H9 (cell line): ENCODE data around the gene LARGE1. TPM values are rescaled to one million over a fixed set of nuclear protein-coding genes. Genes with fewer than 3 reads are reported as not detected.

Experiments
- DNase-seq: peaks from one replicate; pipeline ENCODE4 v3.0.0-alpha.2; 2017
- H2AFZ ChIP-seq: one replicate; pipeline ENCODE4 v1.6.1; 2013; ENCODE audit warnings: mild to moderate bottlenecking, low read length, control low read depth, moderate library complexity
- H2AK5ac ChIP-seq: 2 replicates; pipeline ENCODE4 v1.6.1; 2013; ENCODE audit warnings: low read length, control low read depth, mixed read lengths; ENCODE audit not compliant: insufficient read length
- H2BK120ac ChIP-seq: one replicate; pipeline ENCODE4 v1.6.1; 2013; ENCODE audit warnings: low read depth, mild to moderate bottlenecking, low read length, control low read depth, inconsistent platforms; ENCODE audit not compliant: poor library complexity, severe bottlenecking
- H2BK12ac ChIP-seq: 2 replicates; pipeline ENCODE4 v1.6.1; 2013; ENCODE audit warnings: low read length, control low read depth, mixed read lengths, low read depth; ENCODE audit not compliant: insufficient read length
- H2BK15ac ChIP-seq: 2 replicates; pipeline ENCODE4 v1.6.1; 2013; ENCODE audit warnings: low read depth, low read length, control low read depth
- H2BK20ac ChIP-seq: one replicate; pipeline ENCODE4 v1.6.1; 2013; ENCODE audit warnings: low read depth, mild to moderate bottlenecking, low read length, control low read depth, inconsistent platforms; ENCODE audit not compliant: poor library complexity, severe bottlenecking
- H2BK5ac ChIP-seq: 2 replicates; pipeline ENCODE4 v1.6.1; 2013; ENCODE audit warnings: low read length, control low read depth, mixed read lengths; ENCODE audit not compliant: insufficient read length
- H3K14ac ChIP-seq: 2 replicates; pipeline ENCODE4 v1.6.1; 2013; ENCODE audit warnings: low read length, control low read depth; ENCODE audit not compliant: insufficient read depth
- H3K18ac ChIP-seq: 2 replicates; pipeline ENCODE4 v1.6.1; 2013; ENCODE audit warnings: low read depth, mild to moderate bottlenecking, mixed read lengths, low read length, control low read depth; ENCODE audit not compliant: insufficient read length
- H3K23ac ChIP-seq: 2 replicates; pipeline ENCODE4 v1.6.1; 2013; ENCODE audit warnings: low read length, control low read depth, mixed read lengths, low read depth; ENCODE audit not compliant: insufficient read length
- H3K23me2 ChIP-seq: 2 replicates; pipeline ENCODE4 v1.6.1; 2013; ENCODE audit warnings: low read depth, mild to moderate bottlenecking, mixed read lengths, low read length, control low read depth; ENCODE audit not compliant: insufficient read length, poor library complexity, severe bottlenecking
- H3K27ac ChIP-seq: 2 replicates; pipeline ENCODE4 v1.5.1; 2013; ENCODE audit warnings: low read length, control low read depth, mixed read lengths, low read depth; ENCODE audit not compliant: insufficient read length
- H3K27me3 ChIP-seq: 2 replicates; pipeline ENCODE4 v1.6.1; 2013; ENCODE audit warnings: low read length, control low read depth, inconsistent platforms; ENCODE audit not compliant: insufficient read depth
- H3K4ac ChIP-seq: 2 replicates; pipeline ENCODE4 v1.6.1; 2013; ENCODE audit warnings: low read depth, mild to moderate bottlenecking, control low read depth, inconsistent platforms, low read length, moderate library complexity
- H3K4me1 ChIP-seq: 2 replicates; pipeline ENCODE4 v1.6.1; 2013; ENCODE audit warnings: low read length, control low read depth, inconsistent platforms; ENCODE audit not compliant: insufficient read depth
- H3K4me2 ChIP-seq: 2 replicates; pipeline ENCODE4 v1.6.1; 2013; ENCODE audit warnings: low read length, control low read depth, mixed read lengths; ENCODE audit not compliant: insufficient read length, insufficient read depth
- H3K56ac ChIP-seq: 2 replicates; pipeline ENCODE4 v1.6.1; 2013; ENCODE audit warnings: low read depth, mild to moderate bottlenecking, mixed read lengths, low read length, control low read depth; ENCODE audit not compliant: insufficient read length
- H3K79me1 ChIP-seq: 2 replicates; pipeline ENCODE4 v1.6.1; 2013; ENCODE audit warnings: low read depth, mild to moderate bottlenecking, moderate library complexity, low read length, control low read depth, inconsistent platforms; ENCODE audit not compliant: insufficient read depth, poor library complexity, severe bottlenecking
- H3K79me2 ChIP-seq: 2 replicates; pipeline ENCODE4 v1.6.1; 2013; ENCODE audit warnings: low read length, control low read depth, inconsistent platforms; ENCODE audit not compliant: insufficient read depth
- H3K9ac ChIP-seq: 2 replicates; pipeline ENCODE4 v1.6.1; 2013; ENCODE audit warnings: low read length, control low read depth, mixed read lengths; ENCODE audit not compliant: insufficient read length; ENCODE audit errors: extremely low read depth
- H3K9me3 ChIP-seq: one replicate; pipeline ENCODE4 v1.6.1; 2013; ENCODE audit warnings: low read depth, low read length, inconsistent platforms; ENCODE audit not compliant: control insufficient read depth
- H3T11ph ChIP-seq: one replicate; pipeline ENCODE4 v1.6.1; 2013; ENCODE audit warnings: mild to moderate bottlenecking, low read length, control low read depth, inconsistent platforms
- H4K20me1 ChIP-seq: one replicate; pipeline ENCODE4 v1.6.1; 2013; ENCODE audit not compliant: control insufficient read depth, insufficient read length, insufficient read depth
- H4K5ac ChIP-seq: 2 replicates; pipeline ENCODE4 v1.6.1; 2013; ENCODE audit warnings: low read depth, mild to moderate bottlenecking, mixed read lengths, low read length, control low read depth; ENCODE audit not compliant: insufficient read length
- H4K8ac ChIP-seq: replicated peaks from 2 replicates; pipeline ENCODE4 v1.6.1; 2013; ENCODE audit warnings: low read length, control low read depth, mixed read lengths, low read depth; ENCODE audit not compliant: insufficient read length
- H4K91ac ChIP-seq: 2 replicates; pipeline ENCODE4 v1.6.1; 2013; ENCODE audit warnings: low read depth, mild to moderate bottlenecking, moderate library complexity, mixed read lengths, low read length, control low read depth; ENCODE audit not compliant: insufficient read length
- H3K27ac Mint-ChIP-seq, 3 experiments: 2 replicates in 2 of 3; 3 replicates in 1 of 3; pipeline ENCODE4 v1.8.0; 2020 to 2021; ENCODE audit warnings: mixed read lengths in 3 of 3, mild to moderate bottlenecking in 1 of 3, moderate library complexity in 1 of 3
- H3K27me3 Mint-ChIP-seq: 2 replicates; pipeline ENCODE4 v1.8.0; 2021; ENCODE audit warnings: low read depth, mild to moderate bottlenecking, moderate library complexity, mixed read lengths
- H3K36me3 Mint-ChIP-seq, 3 experiments: 2 replicates in 2 of 3; 3 replicates in 1 of 3; pipeline ENCODE4 v1.8.0; 2020 to 2021; ENCODE audit warnings: low read depth in 3 of 3, mixed read lengths in 3 of 3; ENCODE audit not compliant: insufficient read depth in 1 of 3
- H3K4me1 Mint-ChIP-seq, 2 experiments: 2 replicates each; pipeline ENCODE4 v1.8.0; 2020; ENCODE audit warnings: mixed read lengths in 2 of 2
- H3K4me3 Mint-ChIP-seq, 2 experiments: 2 replicates in 1 of 2; 3 replicates in 1 of 2; pipeline ENCODE4 v1.8.0; 2020 to 2021; ENCODE audit warnings: mild to moderate bottlenecking in 2 of 2, mixed read lengths in 2 of 2, moderate library complexity in 1 of 2
- H3K9me3 Mint-ChIP-seq, 2 experiments: 2 replicates in 1 of 2; 3 replicates in 1 of 2; pipeline ENCODE4 v1.8.0; 2020; ENCODE audit warnings: mild to moderate bottlenecking in 2 of 2, mixed read lengths in 2 of 2, moderate library complexity in 1 of 2
- WGBS: extraction: QIAGEN DNeasy Blood & Tissue Kit; methylation state at CpG from one replicate; pipeline ENCODE4 v1.1.7; 2013; ENCODE audit warnings: missing lambda C conversion rate, low lambda C conversion rate, mixed read lengths; ENCODE audit not compliant: insufficient read length; ENCODE audit errors: extremely low coverage; 5-methylcytosine and 5-hydroxymethylcytosine counted together
- total RNA-seq: library from RNA; stranded (reverse); gene quantifications from 2 replicates; pipeline ENCODE4 v1.2.1, GENCODE V29; 2021
- TF ChIP-seq, protein P1 (sequence below): fragments of 200-600 bp; sonication (generic); conservative IDR thresholded peaks from 3 replicates; pipeline ENCODE4 v1.8.0; 2021; ENCODE audit warnings: antibody characterized with exemption, mild to moderate bottlenecking

LARGE1 gene
- total RNA-seq, 1 experiment from 2014 or later: 43.5 TPM

DNA sequence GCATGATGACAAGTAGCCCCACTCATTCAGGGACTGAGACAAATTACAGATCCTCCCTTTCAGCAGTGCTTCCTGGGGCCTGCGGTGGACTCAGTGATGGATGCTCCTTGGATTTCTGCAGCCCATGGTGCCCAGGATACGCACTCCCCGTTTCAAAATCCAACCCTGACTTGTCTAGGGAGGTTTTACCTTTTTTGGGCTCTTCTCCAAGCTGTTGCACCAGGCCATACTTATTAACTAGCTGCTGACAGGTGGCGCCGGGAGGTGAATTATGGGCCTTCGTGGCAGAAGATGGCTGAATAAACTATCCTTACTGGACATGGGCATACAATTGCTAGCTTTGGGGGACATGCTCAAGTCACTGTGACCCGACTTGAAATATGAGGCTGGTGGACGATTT is 537.8 kb downstream of the LARGE1 start:
- no peak overlapping the region for H2AFZ ChIP-seq
- Mint-ChIP-seq H3K36me3 (peaks cover 31 to 46% (median 37%) of the 10 kb centered on the region in 3 experiments), H3K27me3 (no peaks in the 10 kb centered on the region), H3K4me3 (no peak overlapping the region; a peak in 1 of 5 replicates), H3K27ac (no peak overlapping the region), H3K4me1 (no peaks in the 10 kb centered on the region), H3K9me3 (peaks cover 17 to 22% of the 10 kb centered on the region in 2 experiments)
- H3K9ac ChIP-seq: no peak overlapping the region
- no peaks in the 10 kb centered on the region for H3K27me3 ChIP-seq
- no peaks in the 10 kb centered on the region for H4K20me1 ChIP-seq
- no peak overlapping the region for H3K27ac ChIP-seq
- no peak overlapping the region for H3K4me2 ChIP-seq
- TF ChIP-seq, protein P1, sequence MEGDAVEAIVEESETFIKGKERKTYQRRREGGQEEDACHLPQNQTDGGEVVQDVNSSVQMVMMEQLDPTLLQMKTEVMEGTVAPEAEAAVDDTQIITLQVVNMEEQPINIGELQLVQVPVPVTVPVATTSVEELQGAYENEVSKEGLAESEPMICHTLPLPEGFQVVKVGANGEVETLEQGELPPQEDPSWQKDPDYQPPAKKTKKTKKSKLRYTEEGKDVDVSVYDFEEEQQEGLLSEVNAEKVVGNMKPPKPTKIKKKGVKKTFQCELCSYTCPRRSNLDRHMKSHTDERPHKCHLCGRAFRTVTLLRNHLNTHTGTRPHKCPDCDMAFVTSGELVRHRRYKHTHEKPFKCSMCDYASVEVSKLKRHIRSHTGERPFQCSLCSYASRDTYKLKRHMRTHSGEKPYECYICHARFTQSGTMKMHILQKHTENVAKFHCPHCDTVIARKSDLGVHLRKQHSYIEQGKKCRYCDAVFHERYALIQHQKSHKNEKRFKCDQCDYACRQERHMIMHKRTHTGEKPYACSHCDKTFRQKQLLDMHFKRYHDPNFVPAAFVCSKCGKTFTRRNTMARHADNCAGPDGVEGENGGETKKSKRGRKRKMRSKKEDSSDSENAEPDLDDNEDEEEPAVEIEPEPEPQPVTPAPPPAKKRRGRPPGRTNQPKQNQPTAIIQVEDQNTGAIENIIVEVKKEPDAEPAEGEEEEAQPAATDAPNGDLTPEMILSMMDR: no peak
- DNase-seq: no peak
- no peak overlapping the region for H4K5ac ChIP-seq
- no peak overlapping the region for H2BK120ac ChIP-seq
- no peak overlapping the region for H2BK20ac ChIP-seq
- no peak overlapping the region for H3K18ac ChIP-seq
- H3K4me1 ChIP-seq: no peaks in the 10 kb centered on the region
- H3K23me2 ChIP-seq: no peaks in the 10 kb centered on the region
- no peak overlapping the region for H3K56ac ChIP-seq
- no peaks in the 10 kb centered on the region for H3K9me3 ChIP-seq
- no peaks in the 10 kb centered on the region for H3K79me1 ChIP-seq
- no peaks in the 10 kb centered on the region for H3K79me2 ChIP-seq
- no peak overlapping the region for H3K4ac ChIP-seq
- no peak overlapping the region for H2BK5ac ChIP-seq
- no peak overlapping the region for H2BK15ac ChIP-seq
- H2BK12ac ChIP-seq: no peak overlapping the region
- H3K14ac ChIP-seq: no peak overlapping the region
- no peak overlapping the region for H3T11ph ChIP-seq
- H4K91ac ChIP-seq: no peak overlapping the region
- no peak overlapping the region for H3K23ac ChIP-seq
- no peak overlapping the region for H4K8ac ChIP-seq
- WGBS: no CpG with 5 or more reads among the region's 8 CpGs
- H2AK5ac ChIP-seq: no peak overlapping the region
